GM23338 (cell line): Measurements from ENCODE around the gene METTL5.

Experiments used
- CREB1 ChIP-seq: fragments of 250-450 bp; sonication (Bioruptor Pico); IDR thresholded peaks from 2 replicates; pipeline ENCODE4 v1.5.0; 2020; ENCODE audit warnings: low read depth, mild to moderate bottlenecking, moderate library complexity
- CTCF ChIP-seq, 2 experiments: fragments of 200-600 bp in 1 of 2; sonication (generic) in 1 of 2; conservative IDR thresholded peaks; 2 replicates each; pipeline versions ENCODE4 v1.5.1 to v1.6.1; 2016 to 2017; ENCODE audit warnings: antibody characterized with exemption in 2 of 2, low read depth in 2 of 2, mild to moderate bottlenecking in 2 of 2, moderate library complexity in 1 of 2
- ETS1 ChIP-seq: IDR thresholded peaks from 2 replicates; pipeline ENCODE4 v1.6.1; 2016; ENCODE audit warnings: antibody characterized with exemption
- EZH2 ChIP-seq: fragments of 200-600 bp; sonication (generic); IDR thresholded peaks from one replicate; pipeline ENCODE4 v1.8.0; 2017; ENCODE audit warnings: antibody characterized with exemption, mild to moderate bottlenecking, low read depth; ENCODE audit not compliant: unreplicated experiment
- EZH2phosphoT487 ChIP-seq: fragments of 200-600 bp; sonication (generic); IDR thresholded peaks from one replicate; pipeline ENCODE4 v1.8.1; 2018; ENCODE audit warnings: antibody characterized with exemption; ENCODE audit not compliant: unreplicated experiment
- JUNB ChIP-seq: IDR thresholded peaks from one replicate; pipeline ENCODE4 v1.6.1; 2016; ENCODE audit warnings: antibody characterized with exemption; ENCODE audit not compliant: unreplicated experiment
- POLR2AphosphoS5 ChIP-seq: IDR thresholded peaks from 2 replicates; pipeline ENCODE4 v1.6.1; 2016; ENCODE audit warnings: antibody characterized with exemption, low read depth
- REST ChIP-seq: IDR thresholded peaks from one replicate; pipeline ENCODE4 v1.6.1; 2018; ENCODE audit warnings: antibody characterized with exemption; ENCODE audit not compliant: unreplicated experiment

GRCh38 chr2:169776252-169776761 is 48.4 kb downstream of the METTL5 start:
- TF ChIP-seq CTCF (conservative IDR thresholded peaks at IDR 0.05; ENCODE audit: low read depth in 2 of 2) (no peak), POLR2AphosphoS5 (no peak), REST (no peak), EZH2phosphoT487 (no peak), CREB1 (CRISPR knock-in tag) (no peak), JUNB (no peak), EZH2 (no peak), ETS1 (no peak)
